A673 (cell line): ENCODE data around the gene RRP1. TPM values are rescaled to one million over a fixed set of nuclear protein-coding genes. Genes with fewer than 3 reads are reported as not detected.

Experiments
- BruUV-seq: library from RNA; stranded (reverse); fragments of 400-500 nt; replicated peaks from 2 replicates; lab custom pipeline; 2021; lab: Mats Ljungman, UMichigan
- CTCF ChIA-PET: fragments of 300-600 bp; sonication (Branson Sonifier 250); formaldehyde crosslinking; loops from one replicate; lab custom pipeline; 2022; ENCODE audit warnings: antibody characterized with exemption; lab: Charles Lee
- POLR2A ChIA-PET: fragments of 300-600 bp; sonication (Branson Sonifier 250); formaldehyde crosslinking; loops from one replicate; lab custom pipeline; 2022; ENCODE audit warnings: antibody characterized with exemption; ENCODE audit not compliant: low non-redundant PET; lab: Charles Lee
- DNase-seq: peaks from one replicate; pipeline ENCODE4 v3.0.0-alpha.2; 2015; ENCODE audit warnings: low spot score
- H3K27ac ChIP-seq: fragments of 200-600 bp; sonication (generic); 2 replicates; pipeline ENCODE4 v1.5.1; 2016; ENCODE audit warnings: mixed run types, low read depth, mild to moderate bottlenecking, mixed read lengths, antibody characterized with exemption, low read length; ENCODE audit not compliant: poor library complexity, severe bottlenecking
- H3K27me3 ChIP-seq: fragments of 200-600 bp; sonication (generic); replicated peaks from 2 replicates; pipeline ENCODE4 v1.6.1; 2017; ENCODE audit warnings: mixed run types, low read depth, mild to moderate bottlenecking, mixed read lengths, antibody characterized with exemption, low read length; ENCODE audit not compliant: insufficient read depth, poor library complexity
- H3K36me3 ChIP-seq: fragments of 200-600 bp; sonication (generic); 2 replicates; pipeline ENCODE4 v1.6.1; 2016; ENCODE audit warnings: mixed run types, mild to moderate bottlenecking, mixed read lengths, antibody characterized with exemption, low read length; ENCODE audit not compliant: insufficient read depth, poor library complexity, severe bottlenecking
- H3K4me1 ChIP-seq: fragments of 200-600 bp; sonication (generic); 2 replicates; pipeline ENCODE4 v1.6.1; 2017; ENCODE audit warnings: mixed run types, mild to moderate bottlenecking, mixed read lengths, antibody characterized with exemption, low read length; ENCODE audit not compliant: insufficient read depth, poor library complexity, severe bottlenecking
- H3K4me3 ChIP-seq: fragments of 200-600 bp; sonication (generic); 2 replicates; pipeline ENCODE4 v1.5.1; 2016; ENCODE audit warnings: low read depth, mixed run types, mild to moderate bottlenecking, mixed read lengths, low read length; ENCODE audit not compliant: poor library complexity, severe bottlenecking
- H3K9me3 ChIP-seq: fragments of 200-600 bp; sonication (generic); 2 replicates; pipeline ENCODE4 v1.6.1; 2016; ENCODE audit warnings: mixed run types, low read depth, mild to moderate bottlenecking, mixed read lengths, antibody characterized with exemption, low read length; ENCODE audit not compliant: poor library complexity, severe bottlenecking
- EZH2 ChIP-seq: fragments of 200-600 bp; sonication (generic); IDR thresholded peaks from 2 replicates; pipeline ENCODE4 v1.6.1; 2017; ENCODE audit warnings: borderline replicate concordance, low read depth, mild to moderate bottlenecking, mixed read lengths, antibody characterized with exemption, low read length; ENCODE audit not compliant: poor library complexity, severe bottlenecking
- intact Hi-C: fragments of 100-400 bp; cut with micrococcal nuclease; formaldehyde crosslinking; loops from one replicate; pipeline ENCODE4 v1.10.0; 2022; ENCODE audit not compliant: unreplicated experiment
- total RNA-seq: library from RNA; stranded (reverse); gene quantifications from 2 replicates; pipeline ENCODE4 v1.2.3, GENCODE V29; 2021
- TF ChIP-seq, protein P1 (sequence below): fragments of 300-800, 200-600 bp; sonication (generic); conservative IDR thresholded peaks from 2 replicates; pipeline ENCODE4 v1.5.1; 2017; ENCODE audit warnings: low read depth, mild to moderate bottlenecking, antibody characterized with exemption, low read length, moderate library complexity, mixed read lengths

The RRP1 gene
- total RNA-seq, 1 experiment from 2014 or later, result 86.4 TPM

- Histone ChIP-seq H3K4me3 (no peak overlapping the region), H3K4me1 (no peaks in the 10 kb centered on the region), H3K9me3 (no peaks in the 10 kb centered on the region), H3K27me3 (no peaks in the 10 kb centered on the region), H3K36me3 (no peaks in the 10 kb centered on the region), H3K27ac (no peak overlapping the region)
- no peak for DNase-seq
- ChIA-PET CTCF (no interaction called here), POLR2A (no interaction called here)
- TF ChIP-seq, protein P1, sequence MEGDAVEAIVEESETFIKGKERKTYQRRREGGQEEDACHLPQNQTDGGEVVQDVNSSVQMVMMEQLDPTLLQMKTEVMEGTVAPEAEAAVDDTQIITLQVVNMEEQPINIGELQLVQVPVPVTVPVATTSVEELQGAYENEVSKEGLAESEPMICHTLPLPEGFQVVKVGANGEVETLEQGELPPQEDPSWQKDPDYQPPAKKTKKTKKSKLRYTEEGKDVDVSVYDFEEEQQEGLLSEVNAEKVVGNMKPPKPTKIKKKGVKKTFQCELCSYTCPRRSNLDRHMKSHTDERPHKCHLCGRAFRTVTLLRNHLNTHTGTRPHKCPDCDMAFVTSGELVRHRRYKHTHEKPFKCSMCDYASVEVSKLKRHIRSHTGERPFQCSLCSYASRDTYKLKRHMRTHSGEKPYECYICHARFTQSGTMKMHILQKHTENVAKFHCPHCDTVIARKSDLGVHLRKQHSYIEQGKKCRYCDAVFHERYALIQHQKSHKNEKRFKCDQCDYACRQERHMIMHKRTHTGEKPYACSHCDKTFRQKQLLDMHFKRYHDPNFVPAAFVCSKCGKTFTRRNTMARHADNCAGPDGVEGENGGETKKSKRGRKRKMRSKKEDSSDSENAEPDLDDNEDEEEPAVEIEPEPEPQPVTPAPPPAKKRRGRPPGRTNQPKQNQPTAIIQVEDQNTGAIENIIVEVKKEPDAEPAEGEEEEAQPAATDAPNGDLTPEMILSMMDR, result no peak
- TF ChIP-seq EZH2, result no peak
- BruUV-seq, result no TSS peak
- intact Hi-C loops, result no loop called here
These were observed 37.2 kb downstream of the RRP1 start for GRCh38 chr21:43826623-43826974.

- no peak for TF ChIP-seq EZH2
- TF ChIP-seq, protein P1, result no peak
- H3K4me3 ChIP-seq, result no peak overlapping the region
- intact Hi-C loops, result no loop called here
- POLR2A ChIA-PET, result no interaction called here
- no peaks in the 10 kb centered on the region for H3K36me3 ChIP-seq
- no peak overlapping the region for H3K27ac ChIP-seq
- no TSS peak for BruUV-seq
- no peaks in the 10 kb centered on the region for H3K4me1 ChIP-seq
- H3K9me3 ChIP-seq, result no peaks in the 10 kb centered on the region
- no peaks in the 10 kb centered on the region for H3K27me3 ChIP-seq
- CTCF ChIA-PET, result interaction anchor here (0.5 kb wide), 1 partner anchor 134 kb away, joined by 4 read pairs; no protein-coding TSS in a partner anchor
- DNase-seq, result peak; percentile 73
These were observed 37.7 kb downstream of the RRP1 start for GRCh38 chr21:43827015-43827611.

DNA sequence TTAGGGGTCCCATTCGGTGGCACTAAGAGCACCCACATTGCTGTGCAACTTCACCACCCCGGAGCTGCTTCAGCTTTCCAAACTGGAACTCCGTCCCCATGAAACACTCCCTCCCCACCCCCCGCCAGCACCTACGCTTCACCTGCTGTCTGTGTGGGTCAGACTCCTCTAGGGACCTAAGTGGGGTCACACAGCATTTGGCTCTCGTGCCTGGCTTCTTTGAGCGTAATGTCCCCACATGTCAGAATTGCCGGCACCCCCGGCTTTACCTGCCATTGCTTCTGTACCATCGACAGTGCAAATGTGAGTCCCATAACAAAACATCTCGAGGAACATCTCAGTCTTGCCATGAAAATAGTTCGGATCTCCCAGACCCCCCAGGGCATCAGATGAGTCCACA lies 39.8 kb downstream of the RRP1 start:
- POLR2A ChIA-PET, result no interaction called here
- no peak overlapping the region for H3K27ac ChIP-seq
- no peaks in the 10 kb centered on the region for H3K4me1 ChIP-seq

More for the DNA sequence above, 39.8 kb downstream of the RRP1 start:
- no peak overlapping the region for H3K4me3 ChIP-seq
- no peaks in the 10 kb centered on the region for H3K36me3 ChIP-seq
- intact Hi-C loops, result no loop called here
- CTCF ChIA-PET, result no interaction called here
- BruUV-seq, result no TSS peak
- H3K9me3 ChIP-seq, result no peaks in the 10 kb centered on the region
- no peaks in the 10 kb centered on the region for H3K27me3 ChIP-seq
- no peak for DNase-seq
- TF ChIP-seq EZH2, result no peak
- TF ChIP-seq, protein P1, result no peak
